ENCODE measurements around the gene PXYLP1.

PXYLP1 gene

GRCh38 chr3:141330235-141330634 is 98.6 kb downstream of the PXYLP1 start:
- no peak for DNase-seq

- DNase-seq, result no peak
Observed at GRCh38 chr3:141330718-141331376, 99.2 kb downstream of the PXYLP1 start.

GRCh38 chr3:141331377-141332318 is 100.0 kb downstream of the PXYLP1 start:
- no peak for DNase-seq

- no peak for DNase-seq
Observed at GRCh38 chr3:141332416-141332815, 100.8 kb downstream of the PXYLP1 start.

- DNase-seq, result no peak
Observed at GRCh38 chr3:141333836-141334626, 102.4 kb downstream of the PXYLP1 start.

- no peak for DNase-seq
Observed at GRCh38 chr3:141334627-141335250, 103.1 kb downstream of the PXYLP1 start.

- DNase-seq, result no peak
Observed at GRCh38 chr3:141335531-141336061, 104.0 kb downstream of the PXYLP1 start.

- DNase-seq, result no peak
Observed at GRCh38 chr3:141336672-141337522, 105.3 kb downstream of the PXYLP1 start.

GRCh38 chr3:141337523-141337854 is 105.9 kb downstream of the PXYLP1 start:
- no peak for DNase-seq

GRCh38 chr3:141337991-141338390 is 106.4 kb downstream of the PXYLP1 start:
- DNase-seq, result no peak

- DNase-seq, result no peak
Observed at GRCh38 chr3:141338881-141339280, 107.3 kb downstream of the PXYLP1 start.

GRCh38 chr3:141341536-141341935 is 109.9 kb downstream of the PXYLP1 start:
- no peak for DNase-seq

GRCh38 chr3:141342386-141342785 is 110.8 kb downstream of the PXYLP1 start:
- DNase-seq, result no peak

- DNase-seq, result no peak
Observed at GRCh38 chr3:141343077-141343476, 111.5 kb downstream of the PXYLP1 start.

GRCh38 chr3:141343865-141344271 is 112.2 kb downstream of the PXYLP1 start:
- DNase-seq, result no peak

Data from CD4-positive, alpha-beta T cell treated with Interleukin-17A for 1 hour (primary cell).